ENCODE results near the gene CCNC.

CCNC gene

GRCh38 chr6:99501762-99502161, 66.7 kb downstream of the CCNC start:
- H3K4me3 ChIP-seq (ENCODE audit: insufficient read depth, low read depth, low read length, poor library complexity, severe bottlenecking), result no peak overlapping the region
- H3K4me1 ChIP-seq (ENCODE audit: control insufficient read depth, insufficient read depth, low read length, poor library complexity, severe bottlenecking), result no peaks in the 10 kb centered on the region
- H3K27ac ChIP-seq (ENCODE audit: insufficient read depth, low read length, poor library complexity, severe bottlenecking), result no peak overlapping the region
- no peaks in the 10 kb centered on the region for H3K9me3 ChIP-seq (ENCODE audit: control insufficient read depth, low read length)
- no peaks in the 10 kb centered on the region for H3K36me3 ChIP-seq (ENCODE audit: control insufficient read depth, insufficient read depth, low read length)
- no peak for DNase-seq
- no peaks in the 10 kb centered on the region for H3K27me3 ChIP-seq (replicated peaks; ENCODE audit: control insufficient read depth, insufficient read depth, low read length, poor library complexity, severe bottlenecking)

DNA sequence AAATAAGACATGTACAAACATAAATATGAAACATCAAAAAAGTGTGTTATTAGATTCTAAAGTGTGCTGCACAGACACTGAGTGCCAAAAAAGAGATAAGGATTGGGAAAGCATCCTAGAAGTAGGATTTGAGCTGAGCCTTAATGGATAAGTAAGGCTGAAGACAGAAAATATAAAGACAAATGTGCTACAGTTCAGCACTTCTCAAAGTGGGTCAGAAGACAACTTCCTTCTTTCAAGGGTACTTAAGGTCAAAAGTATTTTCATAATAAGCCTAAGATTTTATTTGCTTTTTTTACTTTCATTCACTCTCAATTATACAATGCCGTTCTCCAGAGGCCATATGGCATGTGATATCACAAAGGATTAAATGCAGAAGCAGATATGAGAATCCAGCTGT, 70.0 kb downstream of the CCNC start:
- Histone ChIP-seq H3K9me3 (ENCODE audit: control insufficient read depth, low read length) (no peaks in the 10 kb centered on the region), H3K4me3 (ENCODE audit: insufficient read depth, low read depth, low read length, poor library complexity, severe bottlenecking) (no peak overlapping the region), H3K27me3 (replicated peaks; ENCODE audit: control insufficient read depth, insufficient read depth, low read length, poor library complexity, severe bottlenecking) (no peaks in the 10 kb centered on the region), H3K4me1 (ENCODE audit: control insufficient read depth, insufficient read depth, low read length, poor library complexity, severe bottlenecking) (no peaks in the 10 kb centered on the region), H3K36me3 (ENCODE audit: control insufficient read depth, insufficient read depth, low read length) (no peaks in the 10 kb centered on the region), H3K27ac (ENCODE audit: insufficient read depth, low read length, poor library complexity, severe bottlenecking) (no peak overlapping the region)
- DNase-seq, result no peak

GRCh38 chr6:99495466-99495865, 73.0 kb downstream of the CCNC start:
- Histone ChIP-seq H3K27ac (ENCODE audit: insufficient read depth, low read length, poor library complexity, severe bottlenecking) (no peak overlapping the region), H3K9me3 (ENCODE audit: control insufficient read depth, low read length) (no peaks in the 10 kb centered on the region), H3K27me3 (replicated peaks; ENCODE audit: control insufficient read depth, insufficient read depth, low read length, poor library complexity, severe bottlenecking) (no peaks in the 10 kb centered on the region), H3K4me3 (ENCODE audit: insufficient read depth, low read depth, low read length, poor library complexity, severe bottlenecking) (no peak overlapping the region), H3K4me1 (ENCODE audit: control insufficient read depth, insufficient read depth, low read length, poor library complexity, severe bottlenecking) (no peaks in the 10 kb centered on the region), H3K36me3 (ENCODE audit: control insufficient read depth, insufficient read depth, low read length) (no peaks in the 10 kb centered on the region)
- no peak for DNase-seq

All from effector memory CD4-positive, alpha-beta T cell (primary cell).